DMS 273 treated with DMSO at 0.1 percent for 48 hours (cell line): ENCODE results near the gene PKP4.

Experiments used
- DNase-seq: peaks from one replicate; lab custom pipeline; 2025; lab: John Stamatoyannopoulos, UW

PKP4 gene

GRCh38 chr2:158718851-158719250 lies 262.1 kb downstream of the PKP4 start:
- no peak for DNase-seq

GRCh38 chr2:158719403-158719802 lies 262.7 kb downstream of the PKP4 start:
- DNase-seq, result no peak

GRCh38 chr2:158722266-158723105 lies 265.7 kb downstream of the PKP4 start:
- DNase-seq, result no peak

- DNase-seq, result no peak
Measured at GRCh38 chr2:158723181-158723838, 266.6 kb downstream of the PKP4 start.

GRCh38 chr2:158723921-158724802 lies 267.4 kb downstream of the PKP4 start:
- no peak for DNase-seq

- DNase-seq, result no peak
Measured at GRCh38 chr2:158724803-158725381, 268.1 kb downstream of the PKP4 start.

GRCh38 chr2:158725441-158725891 lies 268.7 kb downstream of the PKP4 start:
- peak; percentile 53 for DNase-seq

- DNase-seq, result no peak
Measured at GRCh38 chr2:158726911-158727592, 270.3 kb downstream of the PKP4 start.

- DNase-seq, result no peak
Measured at GRCh38 chr2:158728422-158728821, 271.7 kb downstream of the PKP4 start.

- DNase-seq, result no peak
Measured at GRCh38 chr2:158729451-158729850, 272.7 kb downstream of the PKP4 start.

- DNase-seq, result no peak
Measured at GRCh38 chr2:158729873-158730620, 273.3 kb downstream of the PKP4 start.

GRCh38 chr2:158730621-158731140 lies 273.9 kb downstream of the PKP4 start:
- DNase-seq, result no peak

GRCh38 chr2:158731386-158731785 lies 274.6 kb downstream of the PKP4 start:
- no peak for DNase-seq
